EL (cell line): Measurements from ENCODE around the gene URI1.

Experiments used
- DNase-seq: peaks from one replicate; pipeline ENCODE4 v3.0.0-alpha.2; 2016

Gene URI1

GRCh38 chr19:30060531-30061222 is 118.6 kb downstream of the URI1 start:
- no peak for DNase-seq

DNA sequence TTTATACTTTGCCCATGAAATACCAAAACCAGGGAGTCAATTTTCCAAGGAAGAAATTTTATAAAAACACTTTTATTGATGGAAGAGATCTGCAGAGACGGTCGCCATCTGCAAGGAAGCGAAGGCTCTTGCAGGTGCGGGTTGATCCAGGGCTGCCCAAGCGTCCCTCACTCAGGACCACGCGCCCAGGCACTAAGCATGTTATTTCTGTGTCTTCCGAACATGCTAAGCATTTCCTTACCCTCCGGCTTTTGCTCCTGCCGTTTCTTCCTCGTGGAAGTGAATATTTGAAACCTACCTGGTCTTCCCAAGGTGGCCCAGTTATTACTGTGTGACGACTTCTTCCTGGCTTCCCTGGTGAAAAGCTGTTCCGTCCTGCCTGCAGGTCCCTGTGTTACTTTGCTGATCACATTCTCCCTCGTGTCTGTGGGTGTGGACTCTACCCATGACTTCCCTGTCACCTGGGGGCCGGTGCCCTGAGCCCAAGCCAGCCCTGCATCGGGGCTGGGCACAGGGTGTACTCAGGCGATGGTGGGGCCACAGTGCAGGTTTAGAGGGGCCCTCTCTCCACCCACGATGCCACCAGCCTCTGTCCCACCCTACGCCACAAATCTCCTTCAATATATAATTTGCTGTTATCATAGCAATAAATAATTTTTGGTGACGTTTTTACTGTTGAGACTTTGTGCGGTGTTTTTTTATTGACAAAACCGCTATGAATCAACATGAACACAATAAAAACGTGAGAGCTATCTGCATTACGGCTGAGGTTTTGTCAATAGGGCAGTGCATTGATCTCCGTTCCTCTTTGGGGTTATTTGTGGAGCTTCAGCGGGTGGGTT is 119.4 kb downstream of the URI1 start:
- no peak for DNase-seq

DNA sequence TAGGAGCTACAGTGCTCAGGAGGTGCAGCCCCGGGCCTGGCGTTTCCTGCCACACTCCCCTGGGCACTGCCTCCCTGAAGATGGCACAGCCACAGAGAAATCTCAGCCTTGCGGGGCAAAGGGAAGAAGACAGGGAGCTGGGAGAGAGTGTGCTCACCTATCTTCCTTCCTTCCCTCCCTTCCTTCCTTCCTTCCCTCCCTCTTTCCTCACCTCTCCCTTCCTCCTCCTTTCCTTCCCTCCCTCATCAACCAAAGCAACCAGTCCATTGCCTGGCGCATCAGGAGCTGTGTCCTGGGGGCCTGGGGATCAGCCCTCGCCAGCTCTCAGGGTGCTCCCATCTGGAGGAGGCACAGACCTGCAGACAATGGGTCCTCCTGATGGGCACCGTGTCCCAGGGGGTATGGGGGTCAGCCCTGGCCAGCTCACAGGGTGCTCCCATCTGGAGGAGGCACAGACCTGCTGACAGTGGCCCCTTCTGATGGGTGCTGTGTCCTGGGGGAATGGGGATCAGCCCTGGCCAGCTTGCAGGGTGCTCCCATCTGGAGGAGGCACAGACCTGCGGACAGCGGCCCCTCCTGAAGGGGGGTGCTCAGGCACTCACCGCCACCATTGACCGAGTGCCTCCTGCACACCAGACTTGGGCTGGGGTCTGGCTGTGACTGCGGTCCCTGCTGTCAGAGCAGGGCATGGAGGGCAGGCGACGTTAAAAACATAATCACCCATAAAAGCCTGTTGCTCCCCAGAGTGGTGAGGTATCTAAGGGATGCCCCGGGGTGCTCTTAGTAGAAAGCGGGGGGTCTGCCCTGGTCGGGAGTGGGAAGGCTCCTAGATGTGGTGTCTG is 120.2 kb downstream of the URI1 start:
- no peak for DNase-seq

DNA sequence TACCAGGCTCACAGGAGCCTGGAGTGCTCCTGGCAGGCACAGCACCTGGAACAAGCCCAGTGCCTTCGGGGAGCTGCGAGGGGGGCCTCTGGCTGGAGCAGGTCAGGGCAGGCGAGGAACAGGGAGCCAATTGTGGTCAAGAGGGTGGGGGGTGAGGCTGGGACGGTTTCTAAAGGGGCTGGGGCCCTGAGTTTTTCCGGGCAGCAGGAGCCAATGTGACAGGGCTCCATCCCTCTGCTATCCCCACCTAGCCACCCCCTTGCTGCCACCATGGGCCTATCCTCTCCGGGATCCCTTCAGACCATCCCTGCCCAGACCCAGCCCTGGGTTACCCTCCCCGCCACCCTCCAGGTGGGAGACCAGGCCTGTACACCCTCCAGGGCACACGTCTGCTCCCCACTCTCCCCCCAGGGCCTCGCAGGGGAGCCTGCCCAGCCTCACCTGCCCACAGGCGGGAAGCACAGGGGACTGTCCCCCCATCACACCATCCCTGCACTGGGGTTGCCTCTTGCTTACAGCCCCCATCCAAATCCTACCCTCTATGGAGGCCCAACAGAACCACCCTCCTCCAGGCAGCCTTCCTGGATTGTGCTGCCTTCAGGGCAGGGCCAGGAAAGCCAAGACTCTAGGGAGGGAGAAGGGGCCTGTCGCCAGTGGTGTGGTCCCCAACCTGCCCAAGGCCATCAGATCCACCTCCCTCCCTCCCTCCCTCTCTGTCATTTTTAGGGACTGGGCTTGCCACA is 121.0 kb downstream of the URI1 start:
- DNase-seq = no peak

DNA sequence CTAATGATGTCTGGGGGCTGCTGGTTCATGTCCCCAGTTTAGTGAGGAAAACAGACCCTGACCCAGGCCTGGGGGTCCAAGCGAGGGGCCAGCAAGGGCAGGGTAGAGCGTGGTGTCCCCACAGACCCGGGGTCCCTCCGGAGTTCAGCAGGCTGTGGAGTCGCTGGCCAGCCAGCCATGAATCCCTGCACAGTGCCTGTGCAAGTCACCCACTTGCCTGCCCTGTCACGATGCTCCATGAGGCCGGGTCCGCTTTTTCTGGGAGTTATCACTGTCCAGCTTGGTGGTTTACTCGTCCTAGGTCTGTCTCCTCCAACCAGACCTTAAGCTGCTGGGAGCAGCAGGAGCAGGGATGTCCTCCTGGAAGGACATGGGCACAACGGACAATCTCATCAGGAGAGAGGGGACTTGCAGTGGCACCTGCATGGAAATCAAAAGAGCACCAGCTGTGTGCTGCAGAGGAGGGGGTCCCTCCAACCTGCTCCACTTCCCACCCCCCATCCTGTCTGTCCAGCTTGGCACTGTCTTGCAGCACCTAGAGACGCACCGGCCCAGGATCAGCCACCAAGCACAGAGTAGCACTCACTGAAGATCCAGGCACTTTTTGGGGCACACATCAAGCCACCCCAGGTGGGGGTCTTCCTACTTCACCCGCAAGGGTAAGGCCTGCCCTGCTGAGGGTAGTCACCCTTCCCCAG is 121.8 kb downstream of the URI1 start:
- DNase-seq = no peak

GRCh38 chr19:30064348-30064699 is 122.3 kb downstream of the URI1 start:
- no peak for DNase-seq

GRCh38 chr19:30064771-30065494 is 122.9 kb downstream of the URI1 start:
- DNase-seq = no peak

GRCh38 chr19:30065680-30066606 is 123.9 kb downstream of the URI1 start:
- no peak for DNase-seq
